Epithelial cell of proximal tubule (primary cell): Measurements from ENCODE around the gene FBXO34. TPM values are rescaled to one million over a fixed set of nuclear protein-coding genes. Genes with fewer than 3 reads are reported as not detected.
A peak's percentile ranks its signal among the peaks of the same experiment; 100 is the strongest.

ENCODE experiments used
- DNase-seq: peaks from one replicate; pipeline ENCODE4 v3.0.0-alpha.2; 2011; ENCODE audit warnings: low read depth
- H3K4me3 ChIP-seq: 2 replicates; pipeline ENCODE4 v1.5.1; 2011; ENCODE audit warnings: low read depth, mild to moderate bottlenecking, low read length
- CTCF ChIP-seq: conservative IDR thresholded peaks from 2 replicates; pipeline ENCODE4 v1.5.1; 2012; ENCODE audit warnings: low read depth, mild to moderate bottlenecking, low read length
- total RNA-seq: library from RNA; depleted of rRNA; stranded (reverse); fragments of >200 nt; gene quantifications from 2 replicates; pipeline ENCODE4 v1.2.3, GENCODE V29; 2015

Gene FBXO34
- total RNA-seq, 1 donor from 2014 or later, result 21.3 TPM

DNA sequence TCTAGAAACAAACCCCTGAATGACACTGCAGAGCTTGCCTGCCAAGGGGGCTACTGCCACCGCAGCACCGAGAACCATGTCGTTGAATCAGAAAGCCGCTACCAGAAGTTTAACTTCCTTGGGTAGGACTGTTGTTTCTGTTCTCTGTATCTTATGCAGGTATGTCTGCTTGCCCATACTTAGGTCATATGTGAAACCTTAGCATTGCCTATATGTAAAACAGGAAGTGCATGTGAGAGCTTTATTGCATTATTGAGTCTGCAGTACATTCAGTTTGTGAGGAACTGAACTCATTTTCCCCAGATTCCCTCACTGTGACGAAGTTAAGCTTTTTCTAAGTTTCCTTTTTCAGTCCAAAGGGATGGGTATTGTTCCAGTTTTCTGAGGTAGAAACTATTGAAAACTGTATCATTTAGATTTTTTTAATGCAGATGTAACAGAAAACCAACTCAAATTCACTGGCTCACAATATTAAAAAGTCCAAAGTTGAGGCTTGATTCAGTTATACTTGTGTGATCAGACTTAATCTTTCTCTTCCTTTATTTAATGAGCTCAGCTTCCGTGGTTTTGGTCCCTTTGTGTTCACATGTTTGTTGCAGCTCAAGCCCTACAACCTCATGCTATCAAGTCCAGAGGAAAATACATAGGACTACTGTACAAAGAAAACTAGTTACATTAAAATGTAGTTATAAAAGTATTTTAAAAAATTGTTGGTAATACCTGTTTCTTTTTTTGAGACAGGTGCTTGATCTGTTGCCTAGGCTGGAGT is 6.9 kb downstream of the FBXO34 start:
- DNase-seq, result no peak
- no peak overlapping the region for H3K4me3 ChIP-seq
- no peak for TF ChIP-seq CTCF

DNA sequence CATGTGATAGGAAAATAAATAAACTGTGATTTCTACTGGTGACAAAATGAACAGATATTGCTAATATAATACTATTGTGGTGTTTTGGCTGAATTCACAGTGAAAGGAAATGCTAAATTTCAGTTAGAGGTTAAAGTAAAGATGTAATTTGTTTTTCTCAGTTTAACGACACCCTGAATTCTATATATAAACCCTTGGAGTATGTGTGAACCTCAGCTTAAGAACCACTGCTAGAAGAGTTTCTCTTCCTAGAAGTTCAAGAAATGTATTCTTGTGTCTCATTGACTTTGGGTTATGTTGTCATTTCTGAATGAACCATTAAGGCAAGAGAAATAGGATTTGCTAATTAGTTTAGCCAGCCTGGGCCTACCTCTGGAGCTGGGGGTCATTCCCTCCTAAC is 8.2 kb downstream of the FBXO34 start:
- TF ChIP-seq CTCF, result no peak
- no peak overlapping the region for H3K4me3 ChIP-seq
- DNase-seq, result no peak

- DNase-seq, result no peak
- no peak overlapping the region for H3K4me3 ChIP-seq
- TF ChIP-seq CTCF, result no peak
Measured at GRCh38 chr14:55281316-55281839, 10.2 kb downstream of the FBXO34 start.

GRCh38 chr14:55285048-55285652 is 13.9 kb downstream of the FBXO34 start:
- H3K4me3 ChIP-seq, result peak overlapping the region; percentile 27
- TF ChIP-seq CTCF, result no peak
- peak; percentile 82 for DNase-seq

GRCh38 chr14:55288439-55288838 is 17.2 kb downstream of the FBXO34 start:
- TF ChIP-seq CTCF, result no peak
- no peak for DNase-seq
- no peak overlapping the region for H3K4me3 ChIP-seq

GRCh38 chr14:55291480-55292081 is 20.4 kb downstream of the FBXO34 start:
- TF ChIP-seq CTCF, result no peak
- H3K4me3 ChIP-seq, result no peak overlapping the region
- no peak for DNase-seq
